ENCODE results near the gene STAT2. TPM values are rescaled to one million over a fixed set of nuclear protein-coding genes. Genes with fewer than 3 reads are reported as not detected.

STAT2 gene
- total and polyA plus RNA-seq, 2 of the 4 experiments (the other 2 are of a cell fraction), result 99.3 to 182 TPM

GRCh38 chr12:56346675-56347074 lies 13.2 kb downstream of the STAT2 start:
- ChIA-PET POLR2A (ENCODE audit: unreplicated experiment) (no interaction called here), CTCF (no interaction called here)

More at GRCh38 chr12:56346675-56347074, 13.2 kb downstream of the STAT2 start:
- Histone ChIP-seq H3K27me3 (ENCODE audit: control insufficient read depth, insufficient read depth, low read length) (no peaks in the 10 kb centered on the region), H3K23ac (ENCODE audit: low read depth, low read length) (no peak overlapping the region), H3K36me3 (ENCODE audit: control insufficient read depth, insufficient read depth, low read length) (peaks cover 76% of the 10 kb centered on the region), H3K9me1 (ENCODE audit: insufficient read depth, low read length) (peaks cover 5% of the 10 kb centered on the region; the same call in 1 of the 2 replicates), H3K4me2 (ENCODE audit: low read depth, low read length) (no peak overlapping the region), H4K91ac (ENCODE audit: insufficient read depth, low read depth, low read length) (no peak overlapping the region), H2AK9ac (replicated peaks; ENCODE audit: low read depth, low read length, poor library complexity) (no peak overlapping the region), H2BK20ac (ENCODE audit: low read depth, low read length) (no peak overlapping the region), H3K4ac (ENCODE audit: low read depth, low read length) (no peak overlapping the region), H2AK5ac (ENCODE audit: low read depth, low read length) (no peak overlapping the region), H3K9me3 (ENCODE audit: control insufficient read depth, insufficient read depth, low read length) (no peaks in the 10 kb centered on the region), H3K79me1 (ENCODE audit: low read depth in 1 of 2, low read length in 2 of 2) (peaks cover 0 to 9% of the 10 kb centered on the region in 2 experiments; a peak in 2 of 4 replicates), H3K4me3 (ENCODE audit: insufficient read depth, low read depth, low read length) (no peak overlapping the region), H3K27ac (ENCODE audit: insufficient read depth, low read length) (no peak overlapping the region), H3K18ac (ENCODE audit: low read depth, low read length) (no peak overlapping the region), H4K20me1 (ENCODE audit: insufficient read depth, low read length) (no peaks in the 10 kb centered on the region; the same call in 1 of the 2 replicates), H3K9ac (ENCODE audit: low read depth, low read length) (no peak overlapping the region), H3K4me1 (ENCODE audit: control insufficient read depth, insufficient read depth, low read length) (no peaks in the 10 kb centered on the region), H3K56ac (ENCODE audit: extremely low read depth, insufficient read depth, low read length) (no peak overlapping the region), H4K8ac (ENCODE audit: low read depth in 2 of 2, low read length in 2 of 2) (no peak overlapping the region), H3K14ac (replicated peaks; ENCODE audit: low read depth, low read length) (no peak overlapping the region), H2BK5ac (ENCODE audit: low read depth, low read length, poor library complexity, severe bottlenecking) (no peak overlapping the region), H2BK15ac (ENCODE audit: low read depth, low read length) (no peak overlapping the region), H4K5ac (ENCODE audit: low read depth, low read length) (no peak overlapping the region), H2AFZ (replicated peaks; ENCODE audit: low read length, poor library complexity) (no peak overlapping the region), H2BK120ac (ENCODE audit: low read depth, low read length) (no peak overlapping the region)
- in situ Hi-C loops (cut with MboI; ENCODE audit: low sequenced_read_pairs), result no loop called here
- dilution Hi-C loops (cut with HindIII; ENCODE audit: low sequenced_read_pairs, unreplicated experiment), result no loop called here
- no TSS peak for BruUV-seq (replicated peaks)
- no peak for DNase-seq
- peak; percentile 29; the same call in 1 of the 2 replicates for ATAC-seq (ENCODE audit: low read depth)
- 80% methylated on average over 2 of the region's 7 CpGs; no CpG with 5 or more reads in 1 of the 2 experiments for WGBS, 2 experiments (ENCODE audit: extremely low coverage in 2 of 2, insufficient read length in 1 of 2)
- TF ChIP-seq POLR2A (IDR thresholded peaks at IDR 0.05; ENCODE audit: low read depth, low read length), result no peak
- TF ChIP-seq BHLHE40 (IDR thresholded peaks at IDR 0.05; ENCODE audit: low read depth, low read length), result no peak
- TF ChIP-seq, protein P1, sequence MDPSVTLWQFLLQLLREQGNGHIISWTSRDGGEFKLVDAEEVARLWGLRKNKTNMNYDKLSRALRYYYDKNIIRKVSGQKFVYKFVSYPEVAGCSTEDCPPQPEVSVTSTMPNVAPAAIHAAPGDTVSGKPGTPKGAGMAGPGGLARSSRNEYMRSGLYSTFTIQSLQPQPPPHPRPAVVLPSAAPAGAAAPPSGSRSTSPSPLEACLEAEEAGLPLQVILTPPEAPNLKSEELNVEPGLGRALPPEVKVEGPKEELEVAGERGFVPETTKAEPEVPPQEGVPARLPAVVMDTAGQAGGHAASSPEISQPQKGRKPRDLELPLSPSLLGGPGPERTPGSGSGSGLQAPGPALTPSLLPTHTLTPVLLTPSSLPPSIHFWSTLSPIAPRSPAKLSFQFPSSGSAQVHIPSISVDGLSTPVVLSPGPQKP (IDR thresholded peaks at IDR 0.05; ENCODE audit: borderline replicate concordance, low read depth, low read length), result no peak
- no peak for TF ChIP-seq MAZ (IDR thresholded peaks at IDR 0.05; ENCODE audit: borderline replicate concordance, low read depth, low read length)
- no peak for TF ChIP-seq RAD21 (IDR thresholded peaks at IDR 0.05; ENCODE audit: low read length)
- TF ChIP-seq, protein P2, sequence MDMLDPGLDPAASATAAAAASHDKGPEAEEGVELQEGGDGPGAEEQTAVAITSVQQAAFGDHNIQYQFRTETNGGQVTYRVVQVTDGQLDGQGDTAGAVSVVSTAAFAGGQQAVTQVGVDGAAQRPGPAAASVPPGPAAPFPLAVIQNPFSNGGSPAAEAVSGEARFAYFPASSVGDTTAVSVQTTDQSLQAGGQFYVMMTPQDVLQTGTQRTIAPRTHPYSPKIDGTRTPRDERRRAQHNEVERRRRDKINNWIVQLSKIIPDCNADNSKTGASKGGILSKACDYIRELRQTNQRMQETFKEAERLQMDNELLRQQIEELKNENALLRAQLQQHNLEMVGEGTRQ (IDR thresholded peaks at IDR 0.05; ENCODE audit: low read depth, low read length), result no peak
- TF ChIP-seq CEBPB (IDR thresholded peaks at IDR 0.05; ENCODE audit: low read depth, low read length), result no peak
- TF ChIP-seq RCOR1 (IDR thresholded peaks at IDR 0.05; ENCODE audit: insufficient replicate concordance, low read length), result no peak
- no peak for TF ChIP-seq CHD1 (IDR thresholded peaks at IDR 0.05; ENCODE audit: low read depth, low read length)
- TF ChIP-seq FOS (IDR thresholded peaks at IDR 0.05; ENCODE audit: low read depth, low read length), result no peak
- TF ChIP-seq MAFK (IDR thresholded peaks at IDR 0.05; ENCODE audit: low read depth, low read length), result no peak
- no peak for TF ChIP-seq SMC3 (IDR thresholded peaks at IDR 0.05; ENCODE audit: low read depth, low read length)
- TF ChIP-seq RFX5 (IDR thresholded peaks at IDR 0.05; ENCODE audit: low read depth, low read length), result no peak
- no peak for TF ChIP-seq NFE2L2 (IDR thresholded peaks at IDR 0.05; ENCODE audit: low read depth, low read length)
- TF ChIP-seq, protein P3, sequence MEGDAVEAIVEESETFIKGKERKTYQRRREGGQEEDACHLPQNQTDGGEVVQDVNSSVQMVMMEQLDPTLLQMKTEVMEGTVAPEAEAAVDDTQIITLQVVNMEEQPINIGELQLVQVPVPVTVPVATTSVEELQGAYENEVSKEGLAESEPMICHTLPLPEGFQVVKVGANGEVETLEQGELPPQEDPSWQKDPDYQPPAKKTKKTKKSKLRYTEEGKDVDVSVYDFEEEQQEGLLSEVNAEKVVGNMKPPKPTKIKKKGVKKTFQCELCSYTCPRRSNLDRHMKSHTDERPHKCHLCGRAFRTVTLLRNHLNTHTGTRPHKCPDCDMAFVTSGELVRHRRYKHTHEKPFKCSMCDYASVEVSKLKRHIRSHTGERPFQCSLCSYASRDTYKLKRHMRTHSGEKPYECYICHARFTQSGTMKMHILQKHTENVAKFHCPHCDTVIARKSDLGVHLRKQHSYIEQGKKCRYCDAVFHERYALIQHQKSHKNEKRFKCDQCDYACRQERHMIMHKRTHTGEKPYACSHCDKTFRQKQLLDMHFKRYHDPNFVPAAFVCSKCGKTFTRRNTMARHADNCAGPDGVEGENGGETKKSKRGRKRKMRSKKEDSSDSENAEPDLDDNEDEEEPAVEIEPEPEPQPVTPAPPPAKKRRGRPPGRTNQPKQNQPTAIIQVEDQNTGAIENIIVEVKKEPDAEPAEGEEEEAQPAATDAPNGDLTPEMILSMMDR (conservative IDR thresholded peaks at IDR 0.05; ENCODE audit: low read depth, low read length), result no peak
- no peak for TF ChIP-seq MXI1 (IDR thresholded peaks at IDR 0.05; ENCODE audit: borderline replicate concordance, low read depth, low read length)
- intact Hi-C loops (cut with micrococcal nuclease), result no loop called here

Data from IMR-90 (cell line).